Esophagus squamous epithelium (tissue), 5 donors: Measurements from ENCODE around the gene ZNF653. TPM values are rescaled to one million over a fixed set of nuclear protein-coding genes. Genes with fewer than 3 reads are reported as not detected.
"Not testable (repeated sequence)": the region's sequence is repeated elsewhere in the genome, so short reads cannot be mapped to it uniquely, and the experiment has no call there.

Experiments
- DNase-seq: peaks from one replicate; lab custom pipeline; 2025; lab: John Stamatoyannopoulos, UW
- H3K27ac ChIP-seq, 4 donors: fragments of 200-600 bp; sonication (generic); one replicate each; pipeline ENCODE4 v1.5.1; 2016 to 2019; ENCODE audit warnings: mild to moderate bottlenecking in 1 of 4
- H3K27me3 ChIP-seq, 4 donors: fragments of 200-600 bp; sonication (generic); 1 replicate in 3 of 4; 2 replicates in 1 of 4; pipeline versions ENCODE4 v1.5.1 to v1.6.0; 2017 to 2021; ENCODE audit warnings: antibody characterized with exemption in 1 of 4
- H3K36me3 ChIP-seq, 3 donors: fragments of 200-600 bp; sonication (generic); one replicate each; pipeline ENCODE4 v1.5.1; 2016 to 2019
- H3K4me1 ChIP-seq, 3 donors: fragments of 200-600 bp; sonication (generic); one replicate each; pipeline ENCODE4 v1.5.1; 2017 to 2019
- H3K4me3 ChIP-seq, 4 donors: fragments of 200-600 bp; sonication (generic); 1 replicate in 3 of 4; 2 replicates in 1 of 4; pipeline ENCODE4 v1.5.1; 2016 to 2019; ENCODE audit warnings: mild to moderate bottlenecking in 2 of 4, moderate library complexity in 1 of 4
- H3K9me3 ChIP-seq, 3 donors: fragments of 200-600 bp; sonication (generic); one replicate each; pipeline ENCODE4 v1.5.1; 2016 to 2019
- POLR2A ChIP-seq, 4 donors: fragments of 450-650 bp; IDR thresholded peaks; one replicate each; pipeline ENCODE4 v1.6.1; 2017; ENCODE audit warnings: antibody characterized with exemption in 4 of 4, mild to moderate bottlenecking in 4 of 4, moderate library complexity in 3 of 4
- WGBS, 2 donors: methylation state at CpG; one replicate each; pipeline ENCODE4 v1.1.5; 2018; 5-methylcytosine and 5-hydroxymethylcytosine counted together
- intact Hi-C: fragments of 100-400 bp; cut with DNase I; formaldehyde crosslinking; loops from one replicate; pipeline ENCODE4 v1.15.0; 2022
- total RNA-seq, 4 donors: library from RNA; depleted of rRNA; stranded (reverse); fragments of >200 nt; gene quantifications; one replicate each; pipeline ENCODE4 v1.1.0, GENCODE V29; 2016
- TF ChIP-seq, protein P1 (sequence below), 6 experiments: fragments of 450-650 bp in 4 of 6; fragments of 200-600 bp in 2 of 6; sonication (generic) in 2 of 6; IDR thresholded peaks; one replicate each; pipeline ENCODE4 v1.5.1; 2016 to 2019; ENCODE audit warnings: antibody characterized with exemption in 6 of 6, mild to moderate bottlenecking in 4 of 6, moderate library complexity in 4 of 6
- donor health status: DM: yes; HTN: yes; CAD: no.

Gene ZNF653
- total RNA-seq, 4 donors from 2014 or later, result 3.6 to 10.2 (median 5.0) TPM

DNA sequence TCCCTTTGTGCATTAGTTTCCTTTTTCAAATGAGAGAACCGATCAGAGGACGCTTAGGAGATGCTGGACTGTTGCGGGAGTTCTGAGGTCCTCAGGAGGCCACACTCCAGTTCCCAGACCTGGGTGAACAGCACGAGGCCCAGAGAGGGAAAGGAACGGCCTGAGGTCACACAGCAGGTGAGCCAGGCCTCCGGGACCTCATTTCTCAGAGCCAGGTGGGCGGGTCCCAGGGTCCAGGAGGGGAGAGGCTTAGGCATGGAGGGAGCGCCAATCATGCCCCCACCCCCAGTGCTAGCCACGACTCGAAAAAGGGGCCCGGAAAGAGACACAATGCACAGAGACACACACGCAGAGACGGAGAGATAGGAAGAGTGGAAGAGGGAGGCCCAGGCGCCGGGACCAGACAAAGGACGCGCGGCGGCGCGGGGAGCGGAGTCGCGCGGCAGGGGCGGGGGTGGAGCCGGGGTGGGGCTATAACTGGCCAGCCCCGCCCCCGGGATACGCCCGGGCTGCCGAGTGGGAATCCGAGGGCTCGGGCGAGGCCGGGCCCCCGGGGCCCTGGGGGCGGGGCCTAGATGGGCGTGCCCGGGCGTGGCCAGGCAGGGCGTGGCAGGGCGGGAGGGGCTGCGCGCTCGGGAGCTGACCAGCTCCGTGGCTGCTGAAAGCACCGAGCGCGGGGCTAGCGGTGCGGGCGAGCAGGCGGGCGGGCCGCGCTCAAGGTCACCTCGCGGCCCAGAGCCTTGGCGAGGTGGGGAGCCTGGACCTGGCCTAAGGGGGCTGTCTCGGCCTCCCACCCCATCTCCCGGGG lies 26.3 kb downstream of the ZNF653 start:
- Histone ChIP-seq H3K27me3 (peaks cover 14 to 54% (median 20%) of the 10 kb centered on the region in 4 donors), H3K27ac (no peak overlapping the region), H3K4me3 (peak overlapping the region in 2 of 4 donors; percentile 27 to 45), H3K4me1 (peaks cover 10 to 47% (median 36%) of the 10 kb centered on the region in 3 donors), H3K36me3 (peaks cover 0 to 11% (median 0%) of the 10 kb centered on the region in 3 donors), H3K9me3 (no peaks in the 10 kb centered on the region)
- 40 to 49% methylated on average over 19 to 20 of the region's 62 CpGs for WGBS, 2 donors
- TF ChIP-seq, protein P1, sequence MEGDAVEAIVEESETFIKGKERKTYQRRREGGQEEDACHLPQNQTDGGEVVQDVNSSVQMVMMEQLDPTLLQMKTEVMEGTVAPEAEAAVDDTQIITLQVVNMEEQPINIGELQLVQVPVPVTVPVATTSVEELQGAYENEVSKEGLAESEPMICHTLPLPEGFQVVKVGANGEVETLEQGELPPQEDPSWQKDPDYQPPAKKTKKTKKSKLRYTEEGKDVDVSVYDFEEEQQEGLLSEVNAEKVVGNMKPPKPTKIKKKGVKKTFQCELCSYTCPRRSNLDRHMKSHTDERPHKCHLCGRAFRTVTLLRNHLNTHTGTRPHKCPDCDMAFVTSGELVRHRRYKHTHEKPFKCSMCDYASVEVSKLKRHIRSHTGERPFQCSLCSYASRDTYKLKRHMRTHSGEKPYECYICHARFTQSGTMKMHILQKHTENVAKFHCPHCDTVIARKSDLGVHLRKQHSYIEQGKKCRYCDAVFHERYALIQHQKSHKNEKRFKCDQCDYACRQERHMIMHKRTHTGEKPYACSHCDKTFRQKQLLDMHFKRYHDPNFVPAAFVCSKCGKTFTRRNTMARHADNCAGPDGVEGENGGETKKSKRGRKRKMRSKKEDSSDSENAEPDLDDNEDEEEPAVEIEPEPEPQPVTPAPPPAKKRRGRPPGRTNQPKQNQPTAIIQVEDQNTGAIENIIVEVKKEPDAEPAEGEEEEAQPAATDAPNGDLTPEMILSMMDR (IDR thresholded peaks at IDR 0.05), result no peak
- no peak for TF ChIP-seq POLR2A (IDR thresholded peaks at IDR 0.05)
- no peak for DNase-seq
- intact Hi-C loops, result no loop called here

DNA sequence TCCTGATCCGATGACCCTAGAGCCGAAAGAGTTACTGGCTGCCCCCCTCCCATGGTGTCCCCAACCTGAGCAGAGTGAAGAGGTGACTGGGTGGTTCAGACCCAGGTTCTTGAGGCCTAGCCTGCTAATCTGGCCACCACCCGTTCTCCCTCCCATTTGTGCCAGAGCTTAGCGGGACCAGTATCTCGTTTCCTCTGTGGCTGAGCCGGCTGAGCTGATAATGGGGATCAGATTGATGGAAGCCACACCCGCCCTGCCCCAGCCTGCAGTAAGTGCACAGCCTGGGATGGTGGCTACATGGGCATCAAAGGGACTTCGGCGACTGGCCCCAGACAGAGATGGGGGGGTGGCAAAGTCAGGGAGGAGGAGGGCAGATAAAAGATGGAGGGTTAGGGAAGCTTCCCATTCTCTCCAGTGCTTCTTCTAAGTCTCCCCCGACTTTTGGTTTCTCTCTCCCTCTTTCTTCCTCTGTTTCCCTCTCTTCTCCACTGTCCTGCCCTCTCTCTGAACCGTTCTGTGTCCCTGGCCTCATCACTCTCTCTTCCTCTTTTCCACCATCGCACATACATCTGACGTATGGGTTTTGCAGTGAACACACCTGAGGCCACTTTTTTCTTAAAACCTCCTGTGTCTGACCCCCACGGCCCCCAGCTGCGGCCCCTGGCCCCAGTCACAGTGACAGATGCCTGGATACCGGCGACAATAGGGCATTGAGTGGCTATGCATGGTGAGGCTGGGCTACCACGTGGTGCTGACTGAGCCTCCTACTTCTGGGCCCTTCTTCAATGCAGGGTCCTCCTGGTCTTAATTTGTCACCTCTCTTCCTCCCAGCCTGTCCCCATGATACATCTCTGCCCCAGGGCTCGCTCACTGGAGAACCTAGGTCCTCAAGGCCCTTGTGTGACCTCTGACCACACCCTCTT lies 27.2 kb downstream of the ZNF653 start:
- intact Hi-C loops, result no loop called here
- Histone ChIP-seq H3K4me1 (peaks cover 10 to 44% (median 36%) of the 10 kb centered on the region in 3 donors), H3K27ac (no peak overlapping the region), H3K27me3 (peaks cover 14 to 46% (median 20%) of the 10 kb centered on the region in 4 donors), H3K4me3 (no peak overlapping the region), H3K9me3 (no peaks in the 10 kb centered on the region), H3K36me3 (peaks cover 0 to 2% (median 0%) of the 10 kb centered on the region in 3 donors)
- 58 to 64% methylated on average over 13 to 17 of the region's 19 CpGs for WGBS, 2 donors
- DNase-seq, result no peak
- no peak for TF ChIP-seq POLR2A (IDR thresholded peaks at IDR 0.05)
- TF ChIP-seq, protein P1 (IDR thresholded peaks at IDR 0.05), result no peak

DNA sequence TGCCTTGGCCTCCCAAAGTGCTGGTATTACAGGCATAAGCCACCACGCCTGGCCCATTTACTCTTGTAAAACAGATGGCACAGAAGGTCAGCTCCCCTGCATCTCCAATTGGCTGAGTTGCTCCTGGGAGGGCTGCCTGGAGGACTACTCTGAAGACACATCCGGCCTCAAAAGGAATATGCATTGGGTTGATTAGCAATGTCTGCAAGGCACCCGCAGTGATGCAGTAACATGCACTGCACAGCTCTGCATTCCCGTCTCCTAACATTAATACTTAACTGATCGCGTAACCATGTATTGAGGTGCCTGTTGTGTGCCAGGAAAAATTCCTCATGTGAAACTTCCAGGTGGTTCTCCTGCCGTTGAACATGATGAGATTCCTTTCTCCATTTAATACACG lies 29.8 kb downstream of the ZNF653 start:
- TF ChIP-seq, protein P1 (IDR thresholded peaks at IDR 0.05), result no peak
- TF ChIP-seq POLR2A (IDR thresholded peaks at IDR 0.05), result no peak
- WGBS, 2 donors, result 73 to 74% methylated on average over 5 to 6 of the region's 8 CpGs
- peaks cover 8 to 20% (median 14%) of the 10 kb centered on the region in 4 donors for H3K27me3 ChIP-seq
- intact Hi-C loops, result no loop called here
- no peak for DNase-seq
- H3K9me3 ChIP-seq, result no peaks in the 10 kb centered on the region
- H3K36me3 ChIP-seq, result no peaks in the 10 kb centered on the region
- peaks cover 0 to 18% (median 17%) of the 10 kb centered on the region in 3 donors for H3K4me1 ChIP-seq
- no peak overlapping the region for H3K27ac ChIP-seq
- no peak overlapping the region for H3K4me3 ChIP-seq

DNA sequence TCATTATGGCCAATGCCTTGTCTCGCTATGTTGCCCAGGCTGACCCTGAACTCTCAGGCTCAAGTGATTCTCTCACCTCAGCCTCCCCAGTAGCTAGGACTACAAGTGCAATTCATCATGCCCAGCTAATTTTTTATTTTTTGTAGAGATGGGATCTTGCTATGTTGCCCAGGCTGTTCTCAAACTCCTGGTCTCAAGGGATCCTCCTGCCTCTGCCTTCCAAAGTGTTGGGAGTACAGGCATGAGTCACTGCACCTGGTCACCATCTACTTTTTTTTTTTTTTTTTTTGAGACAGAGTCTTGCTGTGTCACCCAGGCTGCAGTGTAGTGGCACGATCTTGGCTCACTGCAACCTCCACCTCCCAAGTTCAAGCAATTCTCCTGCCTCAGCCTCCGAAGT lies 30.3 kb downstream of the ZNF653 start:
- DNase-seq, H3K36me3 ChIP-seq, H3K4me3 ChIP-seq, H3K27ac ChIP-seq, H3K9me3 ChIP-seq, intact Hi-C loops: not testable (repeated sequence)
- H3K27me3 ChIP-seq, result peaks cover 4 to 15% (median 9%) of the 10 kb centered on the region in 4 donors
- H3K4me1 ChIP-seq, result peaks cover 0 to 13% (median 13%) of the 10 kb centered on the region in 3 donors
- 77 to 93% methylated on average over 2 to 3 of the region's 3 CpGs for WGBS, 2 donors

DNA sequence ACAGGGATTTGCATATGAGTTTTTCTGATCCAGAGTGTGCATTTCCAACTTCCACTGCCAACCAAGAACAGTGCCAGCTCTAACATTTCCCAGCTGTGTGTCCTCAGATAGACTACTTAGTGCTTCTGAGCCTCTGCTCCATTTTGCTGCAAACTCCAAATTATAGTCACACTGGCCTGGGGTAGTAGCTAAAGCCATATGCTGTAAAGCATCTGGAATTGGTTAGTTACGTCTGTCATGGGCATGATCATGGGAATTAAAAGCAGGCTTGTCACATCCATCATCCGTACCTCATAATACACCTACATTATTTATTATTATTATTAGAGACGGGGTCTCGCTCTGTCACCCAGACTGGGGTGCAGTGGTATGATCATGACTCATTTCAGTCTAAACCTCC lies 31.9 kb downstream of the ZNF653 start:
- TF ChIP-seq, protein P1 (IDR thresholded peaks at IDR 0.05), result no peak
- no peak for TF ChIP-seq POLR2A (IDR thresholded peaks at IDR 0.05)
- no peak for DNase-seq
- Histone ChIP-seq H3K9me3 (no peaks in the 10 kb centered on the region), H3K4me1 (peaks cover 0 to 3% (median 0%) of the 10 kb centered on the region in 3 donors), H3K27ac (no peak overlapping the region), H3K4me3 (no peak overlapping the region), H3K36me3 (no peaks in the 10 kb centered on the region), H3K27me3 (no peaks in the 10 kb centered on the region)
- 42 to 43% methylated on average over 4 of the region's 4 CpGs for WGBS, 2 donors
- intact Hi-C loops, result no loop called here

DNA sequence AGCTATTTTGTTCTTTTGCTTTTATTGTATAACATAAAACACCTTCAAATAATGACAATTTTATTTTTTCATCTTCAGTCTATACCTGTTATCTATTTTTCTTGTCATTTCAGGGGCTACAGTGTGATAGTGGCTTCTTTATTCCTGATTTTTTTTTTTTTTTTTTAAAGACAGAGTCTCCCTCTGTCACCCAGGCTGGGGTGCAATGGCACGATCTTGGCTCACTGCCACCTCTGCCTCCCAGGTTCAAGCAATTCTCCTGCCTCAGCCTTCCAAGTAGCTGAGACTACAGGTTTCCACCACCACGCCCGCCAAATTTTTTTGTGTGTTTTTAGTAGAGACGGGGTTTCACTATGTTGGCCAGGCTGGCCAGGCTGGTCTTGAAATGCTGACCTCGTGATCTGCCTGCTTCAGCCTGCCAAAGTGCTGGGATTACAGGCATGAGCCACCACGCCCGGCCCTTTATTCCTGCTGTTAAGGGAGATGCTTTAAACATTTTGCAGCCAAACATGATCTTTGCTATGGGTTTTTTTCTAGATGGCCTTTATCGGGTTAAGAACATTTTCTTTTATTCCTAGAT lies 37.3 kb downstream of the ZNF653 start:
- intact Hi-C loops, DNase-seq, H3K4me3 ChIP-seq, H3K27me3 ChIP-seq, H3K4me1 ChIP-seq, H3K27ac ChIP-seq, H3K36me3 ChIP-seq, H3K9me3 ChIP-seq: not testable (repeated sequence)
- WGBS, 2 donors, result 27 to 37% methylated on average over 8 of the region's 8 CpGs
